ENCODE results near the gene PGAP6. TPM values are rescaled to one million over a fixed set of nuclear protein-coding genes. Genes with fewer than 3 reads are reported as not detected.
A peak's percentile ranks its signal among the peaks of the same experiment; 100 is the strongest.

Gene PGAP6
- total and polyA plus RNA-seq, 2 of the 13 experiments (the other 11 are each of a cell fraction or from before 2014, with no cell fraction given), result 52.7 to 136 TPM

DNA sequence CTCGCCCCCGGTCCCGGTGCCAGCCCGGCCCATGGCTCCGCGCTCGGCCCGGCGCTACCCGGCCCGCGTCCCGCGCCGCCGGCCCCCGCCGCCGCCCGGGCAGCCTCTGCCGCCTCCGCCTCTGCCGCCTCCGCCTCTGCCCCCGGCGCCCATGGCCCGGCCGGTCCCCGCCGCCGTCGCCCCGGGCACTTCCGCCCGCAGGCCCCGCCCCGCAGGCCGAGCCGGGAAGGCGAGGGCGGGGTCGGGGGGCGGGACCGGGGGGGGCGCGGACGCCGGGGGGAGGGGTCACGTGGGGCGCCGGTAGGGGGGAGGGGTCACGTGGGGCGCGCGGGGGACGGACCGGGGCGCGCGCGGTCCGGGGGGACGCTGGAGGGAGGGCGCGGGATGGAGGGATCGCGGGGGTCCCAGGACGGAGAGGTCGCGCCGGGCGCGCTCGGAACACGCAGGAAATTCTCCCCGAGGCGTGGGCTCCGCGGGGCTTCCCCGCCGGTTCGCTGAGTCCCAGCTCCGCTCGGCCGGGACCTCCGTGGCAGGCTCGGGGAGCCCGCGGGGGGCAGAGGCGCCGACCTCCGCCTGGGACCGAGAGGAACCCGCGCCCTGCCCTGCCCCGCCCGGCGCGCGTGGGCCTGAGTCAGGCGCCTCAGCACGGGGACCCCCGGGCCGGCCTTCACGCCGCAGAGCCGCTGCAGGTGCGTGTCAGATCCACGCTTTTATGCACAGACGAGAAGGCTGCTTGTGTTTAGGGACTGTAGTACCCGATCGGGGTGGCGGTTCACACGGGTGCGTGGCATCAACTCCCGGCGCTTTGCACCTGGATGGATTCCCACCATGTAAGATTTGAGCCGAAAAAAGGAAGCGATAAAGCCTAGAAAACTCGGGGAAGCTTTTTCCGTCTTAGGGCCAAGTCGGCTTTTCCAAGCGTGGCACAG, at the start of gene PGAP6 (continued):
- TF ChIP-seq ZNF567 (CRISPR knock-in tag; IDR thresholded peaks at IDR 0.05; ENCODE audit: borderline replicate concordance) (no peak), ZNF430 (CRISPR knock-in tag; IDR thresholded peaks at IDR 0.05) (no peak), EEA1 (CRISPR knock-in tag; IDR thresholded peaks at IDR 0.05; ENCODE audit: borderline replicate concordance) (no peak), SP1 (IDR thresholded peaks at IDR 0.05) (no peak), SP1 (CRISPR knock-in tag; IDR thresholded peaks at IDR 0.05) (0 out of 2 replicates have a peak, but pooled peaks have one; percentile 26), MIER2 (CRISPR knock-in tag; IDR thresholded peaks at IDR 0.05) (no peak), ZBTB21 (CRISPR knock-in tag; IDR thresholded peaks at IDR 0.05) (no peak), GPN1 (CRISPR knock-in tag; IDR thresholded peaks at IDR 0.05; ENCODE audit: borderline replicate concordance) (no peak), MAFF (IDR thresholded peaks at IDR 0.05; ENCODE audit: low read depth, low read length) (no peak), ZNF441 (CRISPR knock-in tag; IDR thresholded peaks at IDR 0.05; ENCODE audit: borderline replicate concordance) (no peak), ZNF775 (CRISPR knock-in tag; IDR thresholded peaks at IDR 0.05; ENCODE audit: borderline replicate concordance) (no peak)
- TF ChIP-seq, protein P1, sequence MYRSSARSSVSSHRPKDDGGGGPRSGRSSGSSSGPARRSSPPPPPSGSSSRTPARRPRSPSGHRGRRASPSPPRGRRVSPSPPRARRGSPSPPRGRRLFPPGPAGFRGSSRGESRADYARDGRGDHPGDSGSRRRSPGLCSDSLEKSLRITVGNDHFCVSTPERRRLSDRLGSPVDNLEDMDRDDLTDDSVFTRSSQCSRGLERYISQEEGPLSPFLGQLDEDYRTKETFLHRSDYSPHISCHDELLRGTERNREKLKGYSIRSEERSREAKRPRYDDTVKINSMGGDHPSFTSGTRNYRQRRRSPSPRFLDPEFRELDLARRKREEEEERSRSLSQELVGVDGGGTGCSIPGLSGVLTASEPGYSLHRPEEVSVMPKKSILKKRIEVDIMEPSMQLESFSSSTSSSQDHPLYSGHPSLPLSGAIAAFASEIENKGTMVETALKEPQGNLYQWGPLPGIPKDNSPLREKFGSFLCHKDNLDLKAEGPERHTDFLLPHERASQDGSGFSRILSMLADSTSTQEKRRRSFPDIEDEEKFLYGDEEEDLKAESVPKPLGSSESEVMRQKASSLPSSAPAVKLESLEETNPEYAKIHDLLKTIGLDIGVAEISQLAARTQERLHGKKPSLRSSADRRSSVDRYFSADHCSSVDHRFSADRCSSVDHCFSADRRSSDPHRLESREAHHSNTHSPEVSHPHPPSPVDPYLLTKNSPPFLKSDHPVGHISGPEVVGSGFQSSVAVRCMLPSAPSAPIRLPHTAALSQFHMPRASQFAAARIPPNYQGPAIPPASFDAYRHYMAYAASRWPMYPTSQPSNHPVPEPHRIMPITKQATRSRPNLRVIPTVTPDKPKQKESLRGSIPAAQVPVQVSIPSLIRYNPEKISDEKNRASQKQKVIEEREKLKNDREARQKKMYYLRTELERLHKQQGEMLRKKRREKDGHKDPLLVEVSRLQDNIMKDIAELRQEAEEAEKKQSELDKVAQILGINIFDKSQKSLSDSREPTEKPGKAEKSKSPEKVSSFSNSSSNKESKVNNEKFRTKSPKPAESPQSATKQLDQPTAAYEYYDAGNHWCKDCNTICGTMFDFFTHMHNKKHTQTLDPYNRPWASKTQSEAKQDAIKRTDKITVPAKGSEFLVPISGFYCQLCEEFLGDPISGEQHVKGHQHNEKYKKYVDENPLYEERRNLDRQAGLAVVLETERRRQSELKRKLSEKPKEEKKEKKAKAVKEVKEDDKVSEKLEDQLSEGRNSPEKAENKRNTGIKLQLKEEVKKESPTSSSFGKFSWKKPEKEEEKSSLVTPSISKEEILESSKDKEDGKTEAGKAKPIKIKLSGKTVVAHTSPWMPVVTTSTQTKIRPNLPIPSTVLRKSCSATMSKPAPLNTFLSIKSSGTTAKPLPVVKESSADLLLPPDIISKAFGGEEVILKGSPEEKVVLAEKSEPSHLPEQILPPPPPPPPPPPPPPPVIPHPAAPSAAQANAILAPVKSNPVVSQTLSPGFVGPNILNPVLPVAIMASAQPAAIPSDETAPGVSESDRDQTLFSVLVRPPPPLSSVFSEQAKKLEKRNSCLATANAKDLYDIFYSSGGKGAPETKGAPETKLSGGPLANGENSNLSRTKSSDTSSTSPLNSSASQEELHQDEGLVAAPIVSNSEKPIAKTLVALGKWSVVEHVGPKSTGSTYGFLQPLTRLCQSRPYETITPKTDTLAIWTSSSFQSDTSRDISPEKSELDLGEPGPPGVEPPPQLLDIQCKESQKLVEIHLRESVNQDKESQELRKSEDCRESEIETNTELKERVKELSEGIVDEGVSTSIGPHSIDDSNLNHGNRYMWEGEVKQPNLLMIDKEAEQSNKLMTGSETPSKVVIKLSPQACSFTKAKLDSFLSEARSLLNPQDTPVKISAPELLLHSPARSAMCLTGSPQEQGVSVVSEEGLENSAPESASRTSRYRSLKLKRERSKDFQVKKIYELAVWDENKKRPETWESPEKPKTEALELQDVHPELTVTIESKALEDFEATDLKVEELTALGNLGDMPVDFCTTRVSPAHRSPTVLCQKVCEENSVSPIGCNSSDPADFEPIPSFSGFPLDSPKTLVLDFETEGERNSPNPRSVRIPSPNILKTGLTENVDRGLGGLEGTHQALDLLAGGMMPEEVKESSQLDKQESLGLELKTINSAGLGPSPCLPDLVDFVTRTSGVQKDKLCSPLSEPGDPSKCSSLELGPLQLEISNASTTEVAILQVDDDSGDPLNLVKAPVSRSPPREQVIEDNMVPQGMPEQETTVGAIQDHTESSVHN (CRISPR knock-in tag; IDR thresholded peaks at IDR 0.05), result no peak
- TF ChIP-seq, protein P2, sequence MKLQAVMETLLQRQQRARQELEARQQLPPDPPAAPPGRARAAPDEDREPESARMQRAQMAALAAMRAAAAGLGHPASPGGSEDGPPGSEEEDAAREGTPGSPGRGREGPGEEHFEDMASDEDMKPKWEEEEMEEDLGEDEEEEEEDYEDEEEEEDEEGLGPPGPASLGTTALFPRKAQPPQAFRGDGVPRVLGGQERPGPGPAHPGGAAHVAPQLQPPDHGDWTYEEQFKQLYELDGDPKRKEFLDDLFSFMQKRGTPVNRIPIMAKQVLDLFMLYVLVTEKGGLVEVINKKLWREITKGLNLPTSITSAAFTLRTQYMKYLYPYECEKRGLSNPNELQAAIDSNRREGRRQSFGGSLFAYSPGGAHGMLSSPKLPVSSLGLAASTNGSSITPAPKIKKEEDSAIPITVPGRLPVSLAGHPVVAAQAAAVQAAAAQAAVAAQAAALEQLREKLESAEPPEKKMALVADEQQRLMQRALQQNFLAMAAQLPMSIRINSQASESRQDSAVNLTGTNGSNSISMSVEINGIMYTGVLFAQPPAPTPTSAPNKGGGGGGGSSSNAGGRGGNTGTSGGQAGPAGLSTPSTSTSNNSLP (IDR thresholded peaks at IDR 0.05; ENCODE audit: low read depth, low read length), result no peak
- TF ChIP-seq, protein P3, sequence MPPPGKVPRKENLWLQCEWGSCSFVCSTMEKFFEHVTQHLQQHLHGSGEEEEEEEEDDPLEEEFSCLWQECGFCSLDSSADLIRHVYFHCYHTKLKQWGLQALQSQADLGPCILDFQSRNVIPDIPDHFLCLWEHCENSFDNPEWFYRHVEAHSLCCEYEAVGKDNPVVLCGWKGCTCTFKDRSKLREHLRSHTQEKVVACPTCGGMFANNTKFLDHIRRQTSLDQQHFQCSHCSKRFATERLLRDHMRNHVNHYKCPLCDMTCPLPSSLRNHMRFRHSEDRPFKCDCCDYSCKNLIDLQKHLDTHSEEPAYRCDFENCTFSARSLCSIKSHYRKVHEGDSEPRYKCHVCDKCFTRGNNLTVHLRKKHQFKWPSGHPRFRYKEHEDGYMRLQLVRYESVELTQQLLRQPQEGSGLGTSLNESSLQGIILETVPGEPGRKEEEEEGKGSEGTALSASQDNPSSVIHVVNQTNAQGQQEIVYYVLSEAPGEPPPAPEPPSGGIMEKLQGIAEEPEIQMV (CRISPR knock-in tag; IDR thresholded peaks at IDR 0.05; ENCODE audit: low read depth), result no peak
- TF ChIP-seq, protein P4, sequence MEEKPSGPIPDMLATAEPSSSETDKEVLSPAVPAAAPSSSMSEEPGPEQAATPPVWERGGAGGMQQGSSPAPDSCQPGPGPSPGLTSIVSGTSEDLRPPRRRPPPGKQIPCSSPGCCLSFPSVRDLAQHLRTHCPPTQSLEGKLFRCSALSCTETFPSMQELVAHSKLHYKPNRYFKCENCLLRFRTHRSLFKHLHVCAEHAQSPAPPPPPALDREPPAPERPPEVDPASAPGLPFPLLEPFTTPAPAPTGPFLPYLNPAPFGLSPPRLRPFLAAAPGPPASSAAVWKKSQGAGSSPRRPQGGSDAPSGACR (CRISPR knock-in tag; IDR thresholded peaks at IDR 0.05), result no peak
